GM19467 (cell line): ENCODE data around the gene HS6ST2.
"Not testable (repeated sequence)": the region's sequence is repeated elsewhere in the genome, so short reads cannot be mapped to it uniquely, and the experiment has no call there.

Experiments used
- ATAC-seq: cut with Tn5 transposase; IDR thresholded peaks from one replicate; pipeline ENCODE4 v1.9.1; 2021; ENCODE audit warnings: mild to moderate bottlenecking, moderate library complexity; ENCODE audit not compliant: unreplicated experiment

HS6ST2 gene

GRCh38 chrX:132945055-132945599 is 13.3 kb downstream of the HS6ST2 start:
- ATAC-seq: not testable (repeated sequence)

GRCh38 chrX:132940727-132941327 is 17.6 kb downstream of the HS6ST2 start:
- no peak for ATAC-seq

GRCh38 chrX:132933170-132933569 is 25.3 kb downstream of the HS6ST2 start:
- ATAC-seq: no peak

DNA sequence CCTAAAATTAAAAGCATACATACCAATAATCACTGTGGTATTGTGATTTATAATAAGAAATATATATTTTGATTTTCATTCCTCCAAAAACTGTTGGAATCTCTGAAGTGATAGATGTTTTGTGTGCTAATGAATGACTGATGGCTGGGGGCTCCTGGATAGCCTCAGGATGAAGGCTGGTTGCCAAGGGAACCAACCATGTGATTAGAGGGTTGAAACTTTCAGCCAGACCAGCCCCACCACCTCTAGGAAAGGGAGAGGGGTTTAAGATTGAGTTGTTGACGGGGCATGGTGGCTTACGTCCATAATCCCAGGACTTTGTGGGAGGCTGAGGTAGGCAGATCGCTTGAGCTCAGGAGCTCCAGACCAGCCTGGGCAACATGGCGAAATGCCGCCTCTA is 34.0 kb downstream of the HS6ST2 start:
- no peak for ATAC-seq

DNA sequence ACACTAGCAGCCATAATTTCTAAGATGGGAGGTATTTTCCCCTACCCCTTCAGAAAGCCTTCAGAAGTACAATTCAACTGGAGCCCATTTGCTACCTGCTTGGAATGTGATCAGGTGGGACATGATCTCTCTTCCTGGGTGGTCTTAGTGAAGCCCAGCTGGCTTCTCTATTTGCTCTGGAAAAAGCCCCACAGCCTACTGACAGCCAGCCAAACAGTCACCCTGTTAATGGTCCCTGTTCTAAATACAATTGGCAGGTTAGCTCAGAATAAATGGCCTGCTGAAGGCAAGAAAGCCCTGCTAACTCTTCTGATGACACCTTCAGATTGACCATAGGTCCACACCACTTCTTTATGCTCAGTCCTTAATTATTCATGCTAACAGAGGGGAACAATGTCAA is 39.9 kb downstream of the HS6ST2 start:
- ATAC-seq: no peak

GRCh38 chrX:132916349-132916748 is 42.1 kb downstream of the HS6ST2 start:
- no peak for ATAC-seq

- ATAC-seq: no peak
These were observed 48.8 kb downstream of the HS6ST2 start for GRCh38 chrX:132909643-132910042.

GRCh38 chrX:132908891-132909290 is 49.5 kb downstream of the HS6ST2 start:
- ATAC-seq: no peak

- no peak for ATAC-seq
These were observed 57.7 kb downstream of the HS6ST2 start for GRCh38 chrX:132900633-132901293.

DNA sequence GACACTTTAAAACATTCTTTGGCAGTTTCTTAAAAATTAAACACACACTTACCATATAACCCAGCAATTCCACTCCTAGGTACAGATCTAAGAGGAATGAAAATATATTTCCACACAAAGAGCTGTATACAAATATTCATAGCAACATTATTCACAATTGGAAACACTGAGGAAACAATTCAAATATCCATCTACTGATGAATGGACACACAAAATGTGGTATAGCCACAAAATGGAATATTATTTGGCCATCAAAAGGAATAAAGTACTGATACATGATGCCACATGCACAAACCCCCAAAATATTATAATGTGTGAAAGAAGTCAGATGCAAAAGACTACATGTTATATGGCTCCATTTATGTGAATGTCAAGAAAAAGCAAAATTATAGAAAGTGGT is 70.9 kb downstream of the HS6ST2 start:
- ATAC-seq: no peak

- ATAC-seq: no peak
These were observed 75.0 kb downstream of the HS6ST2 start for GRCh38 chrX:132883358-132883915.

DNA sequence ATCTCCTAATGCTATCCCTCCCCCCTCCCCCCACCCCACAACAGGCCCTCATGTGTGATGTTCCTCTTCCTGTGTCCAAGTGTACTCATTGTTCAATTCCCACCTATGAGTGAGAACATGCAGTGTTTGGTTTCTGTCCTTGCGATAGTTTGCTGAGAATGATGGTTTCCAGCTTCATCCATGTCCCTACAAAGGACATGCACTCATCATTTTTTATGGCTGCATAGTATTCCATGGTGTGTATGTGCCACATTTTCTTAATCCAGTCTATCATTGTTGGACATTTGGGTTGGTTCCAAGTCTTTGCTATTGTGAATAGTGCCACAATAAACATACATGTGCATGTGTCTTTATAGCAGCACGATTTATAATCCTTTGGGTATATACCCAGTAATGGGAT is 77.7 kb downstream of the HS6ST2 start:
- ATAC-seq: not testable (repeated sequence)

GRCh38 chrX:132877954-132878536 is 80.4 kb downstream of the HS6ST2 start:
- ATAC-seq: no peak

- no peak for ATAC-seq
These were observed 81.7 kb downstream of the HS6ST2 start for GRCh38 chrX:132876523-132877338.

DNA sequence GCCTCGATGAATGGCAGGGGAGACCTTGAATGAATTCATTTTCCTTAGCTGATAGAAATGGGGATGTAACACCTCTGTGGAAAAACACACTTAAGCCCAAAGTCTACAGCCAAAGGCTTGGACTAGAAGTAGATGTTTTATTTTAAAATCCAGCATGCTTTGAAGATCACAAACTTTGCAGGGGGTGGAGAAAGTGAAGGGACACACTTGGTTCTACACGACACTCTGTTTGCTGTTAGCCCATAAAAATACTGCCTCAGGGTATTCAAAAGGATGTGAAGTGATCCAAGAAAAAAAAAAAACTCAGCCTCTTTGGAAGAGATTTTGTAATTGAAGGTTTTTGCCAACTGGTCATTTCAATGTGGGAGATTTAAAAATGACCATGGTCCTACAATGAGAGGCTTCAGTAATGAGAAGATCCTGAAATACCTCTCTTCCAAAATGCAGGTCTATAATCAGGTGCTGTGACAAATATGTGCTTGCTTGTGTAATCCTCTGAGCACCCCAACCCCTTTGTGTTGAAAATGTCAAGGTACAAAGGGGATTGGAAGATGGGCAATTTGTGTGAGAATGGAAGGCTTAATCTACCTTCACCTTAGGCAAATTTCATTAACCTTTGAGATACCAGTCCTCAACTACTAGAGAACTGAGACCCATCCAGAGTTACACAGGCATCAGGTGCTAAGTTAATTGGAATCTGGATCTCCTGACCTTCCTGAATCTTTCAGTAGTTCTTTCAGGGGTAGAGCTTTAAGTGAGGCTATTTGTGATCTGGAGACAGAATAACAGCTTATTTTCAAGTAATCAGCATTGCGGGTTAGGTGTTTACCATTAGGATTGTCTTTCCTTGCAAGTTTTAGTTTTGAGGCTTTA is 82.5 kb downstream of the HS6ST2 start:
- ATAC-seq: no peak

GRCh38 chrX:132862562-132862961 is 95.9 kb downstream of the HS6ST2 start:
- ATAC-seq: no peak

GRCh38 chrX:132861076-132861475 is 97.4 kb downstream of the HS6ST2 start:
- ATAC-seq: no peak

DNA sequence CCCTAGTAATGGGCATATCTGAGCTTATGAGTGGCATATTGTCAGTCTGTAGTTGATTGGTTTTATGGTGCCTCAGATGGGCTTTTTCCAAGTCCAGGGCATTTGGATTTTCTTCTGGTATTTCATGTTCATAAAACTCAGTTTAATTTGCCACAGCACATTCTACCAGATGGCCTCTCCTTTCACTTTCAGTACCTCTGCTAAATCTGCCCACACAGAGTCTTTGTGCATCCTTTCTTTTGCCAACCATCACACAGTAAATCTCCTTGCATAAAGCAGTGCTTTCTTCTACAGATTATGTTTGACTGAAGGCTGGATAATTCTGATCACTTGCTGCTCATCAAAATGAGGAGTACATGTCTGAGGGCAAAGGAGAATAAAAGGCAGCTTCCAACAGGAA is 98.2 kb downstream of the HS6ST2 start:
- no peak for ATAC-seq

DNA sequence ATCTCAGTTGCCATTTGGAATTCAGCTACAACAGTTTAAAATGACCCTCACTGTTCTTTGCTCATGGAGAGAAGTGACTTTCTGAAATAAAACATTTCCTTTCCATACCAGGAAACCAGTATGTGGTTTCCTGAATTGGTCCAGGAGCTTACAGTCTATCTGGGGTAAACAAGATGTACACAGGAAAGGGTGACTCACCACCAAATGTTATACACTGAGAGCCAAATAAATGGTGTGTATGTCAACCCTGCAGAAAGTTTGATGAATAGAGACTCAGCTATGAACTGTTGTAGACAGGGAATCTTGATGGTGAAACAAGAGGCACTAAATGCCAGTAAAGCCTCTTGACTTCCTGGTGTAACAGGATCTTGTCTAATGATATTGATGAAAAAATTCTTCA is 100.4 kb downstream of the HS6ST2 start:
- no peak for ATAC-seq

GRCh38 chrX:132855780-132856341 is 102.6 kb downstream of the HS6ST2 start:
- ATAC-seq: no peak
